ENCODE data around the gene ARHGAP26.

ARHGAP26 gene

GRCh38 chr5:142770650-142771609 lies 753 bp downstream of the ARHGAP26 start:
- peaks cover 5% of the 10 kb centered on the region; the same call in 1 of the 2 replicates for H3K27me3 ChIP-seq (ENCODE audit: insufficient read depth, low read depth)
- peaks cover 17% of the 10 kb centered on the region for H3K4me1 ChIP-seq (ENCODE audit: low read depth, poor library complexity, severe bottlenecking)
- no peak overlapping the region for H3K27ac ChIP-seq
- no peaks in the 10 kb centered on the region for H3K36me3 ChIP-seq (ENCODE audit: insufficient read depth)
- H3K79me2 ChIP-seq (ENCODE audit: insufficient read depth, low read depth) = no peaks in the 10 kb centered on the region
- no peaks in the 10 kb centered on the region for H4K20me1 ChIP-seq (ENCODE audit: insufficient read depth)
- no peak overlapping the region for H3K4me3 ChIP-seq (IDR thresholded peaks at IDR 0.05; ENCODE audit: insufficient read depth, low read depth, low read length)
- peak overlapping the region; percentile 98 for H3K4me2 ChIP-seq
- peak overlapping the region; percentile 52 for H3K9ac ChIP-seq
- TF ChIP-seq, protein P1, sequence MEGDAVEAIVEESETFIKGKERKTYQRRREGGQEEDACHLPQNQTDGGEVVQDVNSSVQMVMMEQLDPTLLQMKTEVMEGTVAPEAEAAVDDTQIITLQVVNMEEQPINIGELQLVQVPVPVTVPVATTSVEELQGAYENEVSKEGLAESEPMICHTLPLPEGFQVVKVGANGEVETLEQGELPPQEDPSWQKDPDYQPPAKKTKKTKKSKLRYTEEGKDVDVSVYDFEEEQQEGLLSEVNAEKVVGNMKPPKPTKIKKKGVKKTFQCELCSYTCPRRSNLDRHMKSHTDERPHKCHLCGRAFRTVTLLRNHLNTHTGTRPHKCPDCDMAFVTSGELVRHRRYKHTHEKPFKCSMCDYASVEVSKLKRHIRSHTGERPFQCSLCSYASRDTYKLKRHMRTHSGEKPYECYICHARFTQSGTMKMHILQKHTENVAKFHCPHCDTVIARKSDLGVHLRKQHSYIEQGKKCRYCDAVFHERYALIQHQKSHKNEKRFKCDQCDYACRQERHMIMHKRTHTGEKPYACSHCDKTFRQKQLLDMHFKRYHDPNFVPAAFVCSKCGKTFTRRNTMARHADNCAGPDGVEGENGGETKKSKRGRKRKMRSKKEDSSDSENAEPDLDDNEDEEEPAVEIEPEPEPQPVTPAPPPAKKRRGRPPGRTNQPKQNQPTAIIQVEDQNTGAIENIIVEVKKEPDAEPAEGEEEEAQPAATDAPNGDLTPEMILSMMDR (conservative IDR thresholded peaks at IDR 0.05; ENCODE audit: low read depth, low read length) = no peak
- peak overlapping the region; percentile 100 for H2AFZ ChIP-seq (ENCODE audit: low read depth)

GRCh38 chr5:142771666-142772065 lies 1.5 kb downstream of the ARHGAP26 start:
- no peaks in the 10 kb centered on the region for H3K36me3 ChIP-seq (ENCODE audit: insufficient read depth)
- peak overlapping the region; percentile 100; the same call in 1 of the 2 replicates for H2AFZ ChIP-seq (ENCODE audit: low read depth)
- TF ChIP-seq, protein P1 (conservative IDR thresholded peaks at IDR 0.05; ENCODE audit: low read depth, low read length) = no peak
- no peaks in the 10 kb centered on the region for H3K79me2 ChIP-seq (ENCODE audit: insufficient read depth, low read depth)
- H3K9ac ChIP-seq = no peak overlapping the region
- H3K27ac ChIP-seq = no peak overlapping the region
- H3K4me3 ChIP-seq (IDR thresholded peaks at IDR 0.05; ENCODE audit: insufficient read depth, low read depth, low read length) = no peak overlapping the region
- H4K20me1 ChIP-seq (ENCODE audit: insufficient read depth) = no peaks in the 10 kb centered on the region
- peaks cover 5% of the 10 kb centered on the region; the same call in 1 of the 2 replicates for H3K27me3 ChIP-seq (ENCODE audit: insufficient read depth, low read depth)
- peaks cover 17% of the 10 kb centered on the region for H3K4me1 ChIP-seq (ENCODE audit: low read depth, poor library complexity, severe bottlenecking)
- peak overlapping the region; percentile 98 for H3K4me2 ChIP-seq

- H3K9ac ChIP-seq = no peak overlapping the region
- H3K4me1 ChIP-seq (ENCODE audit: low read depth, poor library complexity, severe bottlenecking) = peaks cover 17% of the 10 kb centered on the region
- H3K36me3 ChIP-seq (ENCODE audit: insufficient read depth) = no peaks in the 10 kb centered on the region
- peaks cover 5% of the 10 kb centered on the region; the same call in 1 of the 2 replicates for H3K27me3 ChIP-seq (ENCODE audit: insufficient read depth, low read depth)
- H3K4me2 ChIP-seq = peak overlapping the region; percentile 98; the same call in 1 of the 2 replicates
- H3K79me2 ChIP-seq (ENCODE audit: insufficient read depth, low read depth) = no peaks in the 10 kb centered on the region
- H3K4me3 ChIP-seq (IDR thresholded peaks at IDR 0.05; ENCODE audit: insufficient read depth, low read depth, low read length) = no peak overlapping the region
- TF ChIP-seq, protein P1 (conservative IDR thresholded peaks at IDR 0.05; ENCODE audit: low read depth, low read length) = no peak
- no peaks in the 10 kb centered on the region for H4K20me1 ChIP-seq (ENCODE audit: insufficient read depth)
- H2AFZ ChIP-seq (ENCODE audit: low read depth) = no peak overlapping the region
- H3K27ac ChIP-seq = no peak overlapping the region
These were observed 2.5 kb downstream of the ARHGAP26 start for GRCh38 chr5:142772446-142773293.

- Histone ChIP-seq H3K79me2 (ENCODE audit: insufficient read depth, low read depth) (no peaks in the 10 kb centered on the region), H3K4me2 (no peak overlapping the region), H3K27me3 (ENCODE audit: insufficient read depth, low read depth) (peaks cover 3% of the 10 kb centered on the region; the same call in 1 of the 2 replicates), H3K9ac (no peak overlapping the region), H4K20me1 (ENCODE audit: insufficient read depth) (no peaks in the 10 kb centered on the region), H2AFZ (ENCODE audit: low read depth) (no peak overlapping the region), H3K4me1 (ENCODE audit: low read depth, poor library complexity, severe bottlenecking) (peaks cover 9% of the 10 kb centered on the region), H3K36me3 (ENCODE audit: insufficient read depth) (no peaks in the 10 kb centered on the region), H3K4me3 (IDR thresholded peaks at IDR 0.05; ENCODE audit: insufficient read depth, low read depth, low read length) (no peak overlapping the region), H3K27ac (no peak overlapping the region)
- TF ChIP-seq, protein P1 (conservative IDR thresholded peaks at IDR 0.05; ENCODE audit: low read depth, low read length) = no peak
These were observed 6.9 kb downstream of the ARHGAP26 start for GRCh38 chr5:142777099-142777498.
